ENCODE measurements around the gene SAMD4A.

SAMD4A gene

GRCh38 chr14:54786838-54787237 lies 219.9 kb downstream of the SAMD4A start:
- DNase-seq (ENCODE audit: extremely low spot score) = no peak
- ChIA-PET CTCF (interaction anchor here (0.7 kb wide), 1 partner anchor 12 kb away, joined by 4 read pairs; no protein-coding TSS in a partner anchor), POLR2A (no interaction called here)
- no peak for TF ChIP-seq TARDBP (IDR thresholded peaks at IDR 0.05)
- no peak for TF ChIP-seq L3MBTL2 (conservative IDR thresholded peaks at IDR 0.05)
- no peak for TF ChIP-seq ZNF384 (IDR thresholded peaks at IDR 0.05)
- TF ChIP-seq LEF1 (IDR thresholded peaks at IDR 0.05; ENCODE audit: borderline replicate concordance) = no peak
- TF ChIP-seq PKNOX1 (IDR thresholded peaks at IDR 0.05) = no peak
- TF ChIP-seq NFRKB (IDR thresholded peaks at IDR 0.05) = no peak
- no peak for TF ChIP-seq FOXK2 (IDR thresholded peaks at IDR 0.05)
- no peak for TF ChIP-seq BHLHE40 (IDR thresholded peaks at IDR 0.05; ENCODE audit: borderline replicate concordance)
- TF ChIP-seq ARNT (IDR thresholded peaks at IDR 0.05) = no peak
- no peak for TF ChIP-seq ELF4 (IDR thresholded peaks at IDR 0.05)
- no peak for TF ChIP-seq HDGF (IDR thresholded peaks at IDR 0.05; ENCODE audit: borderline replicate concordance)
- no peak for TF ChIP-seq FOXM1 (IDR thresholded peaks at IDR 0.05; ENCODE audit: borderline replicate concordance)
- no peak for TF ChIP-seq SP1 (IDR thresholded peaks at IDR 0.05)
- no peak for TF ChIP-seq CTBP1 (IDR thresholded peaks at IDR 0.05; ENCODE audit: borderline replicate concordance)
- TF ChIP-seq FOXA1 (IDR thresholded peaks at IDR 0.05) = no peak

- POLR2A ChIA-PET = no interaction called here
- TF ChIP-seq FOXA1 (IDR thresholded peaks at IDR 0.05) (no peak), ZNF384 (IDR thresholded peaks at IDR 0.05) (no peak), FOXM1 (IDR thresholded peaks at IDR 0.05; ENCODE audit: borderline replicate concordance) (no peak), SUZ12 (IDR thresholded peaks at IDR 0.05) (no peak), LEF1 (IDR thresholded peaks at IDR 0.05; ENCODE audit: borderline replicate concordance) (no peak), NFRKB (IDR thresholded peaks at IDR 0.05) (no peak), FOXK2 (IDR thresholded peaks at IDR 0.05) (no peak), PKNOX1 (IDR thresholded peaks at IDR 0.05) (no peak), BHLHE40 (IDR thresholded peaks at IDR 0.05; ENCODE audit: borderline replicate concordance) (no peak)
- CTCF ChIA-PET = interaction anchor here (0.7 kb wide), 1 partner anchor 13 kb away, joined by 4 read pairs; no protein-coding TSS in a partner anchor
- DNase-seq (ENCODE audit: extremely low spot score) = no peak
These were observed 220.3 kb downstream of the SAMD4A start for GRCh38 chr14:54787261-54787660.

- CTCF ChIA-PET = interaction anchor here (0.8 kb wide), 1 partner anchor 15 kb away, joined by 3 read pairs; no protein-coding TSS in a partner anchor
- TF ChIP-seq CTBP1 (IDR thresholded peaks at IDR 0.05; ENCODE audit: borderline replicate concordance) = no peak
- TF ChIP-seq HDGF (IDR thresholded peaks at IDR 0.05; ENCODE audit: borderline replicate concordance) = no peak
- no peak for TF ChIP-seq ZNF384 (IDR thresholded peaks at IDR 0.05)
- no peak for TF ChIP-seq NFRKB (IDR thresholded peaks at IDR 0.05)
- TF ChIP-seq FOXM1 (IDR thresholded peaks at IDR 0.05; ENCODE audit: borderline replicate concordance) = no peak
- no peak for TF ChIP-seq BHLHE40 (IDR thresholded peaks at IDR 0.05; ENCODE audit: borderline replicate concordance)
- TF ChIP-seq ELF4 (IDR thresholded peaks at IDR 0.05) = no peak
- TF ChIP-seq TARDBP (IDR thresholded peaks at IDR 0.05) = no peak
- TF ChIP-seq FOXA1 (IDR thresholded peaks at IDR 0.05) = no peak
- TF ChIP-seq ARNT (IDR thresholded peaks at IDR 0.05) = no peak
- TF ChIP-seq PKNOX1 (IDR thresholded peaks at IDR 0.05) = no peak
- no peak for TF ChIP-seq L3MBTL2 (conservative IDR thresholded peaks at IDR 0.05)
- no peak for TF ChIP-seq SUZ12 (IDR thresholded peaks at IDR 0.05)
- DNase-seq (ENCODE audit: extremely low spot score) = no peak
- POLR2A ChIA-PET = no interaction called here
These were observed 221.8 kb downstream of the SAMD4A start for GRCh38 chr14:54788701-54789100.

GRCh38 chr14:54789166-54789565 lies 222.2 kb downstream of the SAMD4A start:
- POLR2A ChIA-PET = no interaction called here
- CTCF ChIA-PET = interaction anchor here (0.8 kb wide), 1 partner anchor 15 kb away, joined by 3 read pairs; no protein-coding TSS in a partner anchor
- TF ChIP-seq TARDBP (IDR thresholded peaks at IDR 0.05) = no peak
- no peak for TF ChIP-seq SUZ12 (IDR thresholded peaks at IDR 0.05)
- TF ChIP-seq LEF1 (IDR thresholded peaks at IDR 0.05; ENCODE audit: borderline replicate concordance) = no peak
- TF ChIP-seq CTBP1 (IDR thresholded peaks at IDR 0.05; ENCODE audit: borderline replicate concordance) = no peak
- TF ChIP-seq L3MBTL2 (conservative IDR thresholded peaks at IDR 0.05) = no peak
- TF ChIP-seq FOXA1 (IDR thresholded peaks at IDR 0.05) = no peak
- TF ChIP-seq NFRKB (IDR thresholded peaks at IDR 0.05) = no peak
- no peak for TF ChIP-seq ELF4 (IDR thresholded peaks at IDR 0.05)
- TF ChIP-seq SP1 (IDR thresholded peaks at IDR 0.05) = no peak
- TF ChIP-seq BHLHE40 (IDR thresholded peaks at IDR 0.05; ENCODE audit: borderline replicate concordance) = no peak
- no peak for TF ChIP-seq FOXM1 (IDR thresholded peaks at IDR 0.05; ENCODE audit: borderline replicate concordance)
- TF ChIP-seq ARNT (IDR thresholded peaks at IDR 0.05) = no peak
- DNase-seq (ENCODE audit: extremely low spot score) = no peak

- no peak for DNase-seq (ENCODE audit: extremely low spot score)
- TF ChIP-seq L3MBTL2 (conservative IDR thresholded peaks at IDR 0.05) (no peak), NFRKB (IDR thresholded peaks at IDR 0.05) (no peak), FOXM1 (IDR thresholded peaks at IDR 0.05; ENCODE audit: borderline replicate concordance) (no peak), CTBP1 (IDR thresholded peaks at IDR 0.05; ENCODE audit: borderline replicate concordance) (no peak), HDGF (IDR thresholded peaks at IDR 0.05; ENCODE audit: borderline replicate concordance) (no peak), ELF4 (IDR thresholded peaks at IDR 0.05) (no peak), LEF1 (IDR thresholded peaks at IDR 0.05; ENCODE audit: borderline replicate concordance) (no peak)
- ChIA-PET POLR2A (no interaction called here), CTCF (no interaction called here)
These were observed 223.0 kb downstream of the SAMD4A start for GRCh38 chr14:54789781-54790480.

GRCh38 chr14:54791001-54791400 lies 224.1 kb downstream of the SAMD4A start:
- no peak for TF ChIP-seq FOXA1 (IDR thresholded peaks at IDR 0.05)
- TF ChIP-seq CTBP1 (IDR thresholded peaks at IDR 0.05; ENCODE audit: borderline replicate concordance) = no peak
- TF ChIP-seq SUZ12 (IDR thresholded peaks at IDR 0.05) = no peak
- no peak for TF ChIP-seq ZNF384 (IDR thresholded peaks at IDR 0.05)
- TF ChIP-seq PKNOX1 (IDR thresholded peaks at IDR 0.05) = no peak
- no peak for TF ChIP-seq TARDBP (IDR thresholded peaks at IDR 0.05)
- TF ChIP-seq FOXK2 (IDR thresholded peaks at IDR 0.05) = no peak
- no peak for DNase-seq (ENCODE audit: extremely low spot score)
- CTCF ChIA-PET = interaction anchor here (0.6 kb wide), 1 partner anchor 17 kb away, joined by 3 read pairs; no protein-coding TSS in a partner anchor
- POLR2A ChIA-PET = interaction anchor here (1.0 kb wide), 1 partner anchor 8 kb away, joined by 3 read pairs; no protein-coding TSS in a partner anchor

Measured in HEK293T (cell line).